LNCaP clone FGC (cell line): ENCODE results near the gene NPAS3.
A peak's percentile ranks its signal among the peaks of the same experiment; 100 is the strongest.

Experiments used
- DNase-seq: peaks from one replicate; pipeline ENCODE4 v3.0.0-alpha.2; 2011; ENCODE audit warnings: low read depth
- H3K4me3 ChIP-seq: 2 replicates; pipeline ENCODE4 v1.5.1; 2011; ENCODE audit warnings: mild to moderate bottlenecking, low read depth, low read length, control low read depth
- CTCF ChIP-seq: IDR thresholded peaks from 2 replicates; pipeline ENCODE4 v1.5.1; 2012; ENCODE audit warnings: mild to moderate bottlenecking; ENCODE audit not compliant: control insufficient read depth, insufficient read depth; ENCODE audit errors: extremely low read depth

The NPAS3 gene

GRCh38 chr14:33504246-33505099 lies 565.8 kb downstream of the NPAS3 start:
- no peak for DNase-seq
- TF ChIP-seq CTCF = no peak
- no peak overlapping the region for H3K4me3 ChIP-seq

GRCh38 chr14:33505266-33505962 lies 566.7 kb downstream of the NPAS3 start:
- H3K4me3 ChIP-seq = no peak overlapping the region
- no peak for DNase-seq
- TF ChIP-seq CTCF = no peak

GRCh38 chr14:33505963-33506329 lies 567.3 kb downstream of the NPAS3 start:
- no peak overlapping the region for H3K4me3 ChIP-seq
- peak; percentile 57 for DNase-seq
- no peak for TF ChIP-seq CTCF

- DNase-seq = no peak
- TF ChIP-seq CTCF = no peak
- H3K4me3 ChIP-seq = no peak overlapping the region
Measured at GRCh38 chr14:33508126-33509062, 569.7 kb downstream of the NPAS3 start.

- no peak overlapping the region for H3K4me3 ChIP-seq
- DNase-seq = no peak
- TF ChIP-seq CTCF = no peak
Measured at GRCh38 chr14:33509454-33509853, 570.8 kb downstream of the NPAS3 start.

- no peak for DNase-seq
Measured at GRCh38 chr14:33510063-33510481, 571.4 kb downstream of the NPAS3 start.

More at GRCh38 chr14:33510063-33510481, 571.4 kb downstream of the NPAS3 start:
- H3K4me3 ChIP-seq = no peak overlapping the region
- no peak for TF ChIP-seq CTCF
